Keratinocyte (primary cell): ENCODE measurements around the gene THBS1.

Source experiments
- EZH2 ChIP-seq: IDR thresholded peaks from one replicate; pipeline ENCODE4 v1.6.1; 2012; ENCODE audit warnings: inconsistent platforms, mild to moderate bottlenecking, low read length, moderate library complexity
- TF ChIP-seq, protein P1 (sequence below), 3 experiments: IDR thresholded peaks in 1 of 3; conservative IDR thresholded peaks in 1 of 3; optimal IDR thresholded peaks in 1 of 3; 2 replicates in 2 of 3; 3 replicates in 1 of 3; pipeline versions ENCODE3 to v1.5.1; 2011; ENCODE audit warnings: low read length in 3 of 3, mild to moderate bottlenecking in 3 of 3, moderate library complexity in 2 of 3, control low read depth in 1 of 3, inconsistent platforms in 1 of 3; ENCODE audit not compliant: insufficient read depth in 2 of 3; ENCODE audit errors: extremely low read depth in 1 of 3

DNA sequence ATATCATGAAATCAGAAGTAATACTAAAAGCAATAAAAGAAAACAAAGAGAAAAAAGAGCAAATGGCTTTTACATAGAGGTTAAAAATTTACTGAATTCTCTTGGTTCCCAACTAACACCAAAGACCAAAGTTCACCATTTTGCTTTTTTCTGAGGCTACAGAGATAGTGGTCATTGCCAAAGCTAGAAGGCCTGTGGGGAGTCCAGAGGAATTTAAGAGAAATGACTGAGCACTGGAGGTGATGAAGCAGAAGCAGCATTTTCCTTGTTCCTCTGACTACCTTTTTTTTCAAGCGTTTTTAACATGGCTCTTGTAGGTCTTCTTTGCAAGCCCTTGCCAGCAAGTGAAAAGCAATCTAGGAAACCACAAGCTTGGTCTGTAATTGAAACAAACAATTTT lies 58.2 kb downstream of the THBS1 start:
- TF ChIP-seq, protein P1, sequence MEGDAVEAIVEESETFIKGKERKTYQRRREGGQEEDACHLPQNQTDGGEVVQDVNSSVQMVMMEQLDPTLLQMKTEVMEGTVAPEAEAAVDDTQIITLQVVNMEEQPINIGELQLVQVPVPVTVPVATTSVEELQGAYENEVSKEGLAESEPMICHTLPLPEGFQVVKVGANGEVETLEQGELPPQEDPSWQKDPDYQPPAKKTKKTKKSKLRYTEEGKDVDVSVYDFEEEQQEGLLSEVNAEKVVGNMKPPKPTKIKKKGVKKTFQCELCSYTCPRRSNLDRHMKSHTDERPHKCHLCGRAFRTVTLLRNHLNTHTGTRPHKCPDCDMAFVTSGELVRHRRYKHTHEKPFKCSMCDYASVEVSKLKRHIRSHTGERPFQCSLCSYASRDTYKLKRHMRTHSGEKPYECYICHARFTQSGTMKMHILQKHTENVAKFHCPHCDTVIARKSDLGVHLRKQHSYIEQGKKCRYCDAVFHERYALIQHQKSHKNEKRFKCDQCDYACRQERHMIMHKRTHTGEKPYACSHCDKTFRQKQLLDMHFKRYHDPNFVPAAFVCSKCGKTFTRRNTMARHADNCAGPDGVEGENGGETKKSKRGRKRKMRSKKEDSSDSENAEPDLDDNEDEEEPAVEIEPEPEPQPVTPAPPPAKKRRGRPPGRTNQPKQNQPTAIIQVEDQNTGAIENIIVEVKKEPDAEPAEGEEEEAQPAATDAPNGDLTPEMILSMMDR (optimal IDR thresholded peaks at IDR 0.05 in 1 of 3, IDR thresholded peaks at IDR 0.05 in 1 of 3, conservative IDR thresholded peaks at IDR 0.05 in 1 of 3; ENCODE audit: extremely low read depth in 1 of 3, insufficient read depth in 2 of 3, low read length in 3 of 3), result no peak
- TF ChIP-seq EZH2, result no peak
